GF-D8 (cell line): ENCODE results near the gene FAM20B.
"Not testable (repeated sequence)": the region's sequence is repeated elsewhere in the genome, so short reads cannot be mapped to it uniquely, and the experiment has no call there.

Experiments used
- DNase-seq: peaks from one replicate; lab custom pipeline; 2025; lab: John Stamatoyannopoulos, UW

Gene FAM20B, protein sequence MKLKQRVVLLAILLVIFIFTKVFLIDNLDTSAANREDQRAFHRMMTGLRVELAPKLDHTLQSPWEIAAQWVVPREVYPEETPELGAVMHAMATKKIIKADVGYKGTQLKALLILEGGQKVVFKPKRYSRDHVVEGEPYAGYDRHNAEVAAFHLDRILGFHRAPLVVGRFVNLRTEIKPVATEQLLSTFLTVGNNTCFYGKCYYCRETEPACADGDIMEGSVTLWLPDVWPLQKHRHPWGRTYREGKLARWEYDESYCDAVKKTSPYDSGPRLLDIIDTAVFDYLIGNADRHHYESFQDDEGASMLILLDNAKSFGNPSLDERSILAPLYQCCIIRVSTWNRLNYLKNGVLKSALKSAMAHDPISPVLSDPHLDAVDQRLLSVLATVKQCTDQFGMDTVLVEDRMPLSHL

GRCh38 chr1:179025125-179025974 lies at the start of gene FAM20B:
Gene FAM20B (plus strand): TSS chr1:179025894. CDS start chr1:179043848, 17,954 bp downstream.
- DNase-seq, result peak; percentile 71

DNA sequence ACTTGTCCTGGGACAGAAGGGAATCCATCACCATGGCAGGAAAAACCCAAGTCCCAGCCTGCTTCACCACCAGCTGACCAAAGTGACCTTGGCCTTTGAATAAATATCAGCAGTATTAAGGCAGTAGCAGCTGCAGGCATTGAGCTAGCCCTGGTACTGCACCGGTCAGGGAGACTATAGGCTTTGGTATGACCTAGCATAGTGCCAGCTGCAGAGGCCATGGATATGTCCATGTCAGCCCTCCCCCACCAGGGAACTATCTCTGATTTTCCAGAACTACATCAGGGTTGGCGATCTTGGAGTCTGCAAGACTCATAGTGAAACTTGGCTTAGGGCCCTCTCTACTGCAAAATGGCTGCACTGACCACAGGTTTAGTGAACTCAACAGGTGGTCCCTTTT lies 49.2 kb upstream of the FAM20B start:
- no peak for DNase-seq

DNA sequence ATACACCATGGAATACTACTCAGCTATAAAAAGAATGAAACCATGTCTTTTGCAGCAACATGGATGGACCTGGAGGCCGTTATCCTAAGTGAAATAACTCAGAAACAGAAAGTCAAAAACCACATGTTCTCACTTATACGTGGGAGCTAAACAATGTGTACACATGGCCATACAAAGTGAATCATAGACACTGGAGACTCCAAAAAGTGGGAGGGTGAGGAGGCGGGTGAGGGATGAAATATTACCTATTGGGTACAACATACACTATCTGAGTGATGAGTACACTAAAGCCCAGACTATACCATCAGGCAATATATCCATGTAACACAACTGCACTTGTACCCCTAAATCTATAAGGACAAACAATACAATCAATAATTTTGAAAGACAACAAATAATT lies 39.5 kb upstream of the FAM20B start:
- no peak for DNase-seq

GRCh38 chr1:178988198-178988597 lies 37.5 kb upstream of the FAM20B start:
- DNase-seq, result not testable (repeated sequence)

GRCh38 chr1:178993559-178993958 lies 32.1 kb upstream of the FAM20B start:
- no peak for DNase-seq

GRCh38 chr1:178997428-178997827 lies 28.3 kb upstream of the FAM20B start:
- no peak for DNase-seq

DNA sequence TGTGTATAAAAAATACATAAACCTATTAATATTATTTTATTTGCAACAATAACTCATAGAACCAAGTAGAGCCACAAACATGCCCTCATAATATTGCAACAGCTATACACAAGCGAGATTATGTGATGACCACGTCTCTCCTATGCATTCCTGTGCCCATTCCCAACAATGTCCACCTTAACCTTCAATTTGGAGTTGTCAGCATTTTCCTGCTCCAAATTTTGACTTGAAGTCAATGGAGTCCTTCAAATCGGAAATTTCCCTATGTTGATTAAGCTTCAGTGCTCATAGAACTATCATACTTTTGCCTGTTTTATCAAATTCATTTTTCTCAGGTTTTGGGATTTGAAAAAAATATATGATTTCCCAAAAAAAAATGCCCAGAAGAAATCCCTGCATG lies 27.4 kb upstream of the FAM20B start:
- DNase-seq, result no peak

- DNase-seq, result no peak
These were observed 26.6 kb upstream of the FAM20B start for GRCh38 chr1:178999061-178999460.

DNA sequence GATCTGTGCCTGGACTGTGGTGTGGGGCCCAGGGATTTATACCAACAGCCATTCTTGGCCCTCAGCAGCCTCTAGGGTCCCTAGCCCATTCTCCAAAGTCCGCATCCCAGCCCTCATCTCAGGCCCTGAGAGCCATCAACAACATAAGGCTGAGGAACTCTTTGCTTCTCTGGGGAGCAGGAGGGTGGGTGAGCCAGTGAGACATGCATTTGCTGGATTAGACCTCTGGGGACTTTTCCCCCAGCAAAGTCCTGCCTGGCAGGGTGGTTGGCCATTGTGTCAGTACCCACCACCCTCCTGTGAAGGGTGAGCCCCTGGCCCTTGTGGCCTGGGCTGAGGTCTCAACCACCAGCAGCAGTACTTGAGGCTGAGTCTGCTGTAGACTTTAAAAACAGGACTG lies 24.2 kb upstream of the FAM20B start:
- DNase-seq, result no peak

GRCh38 chr1:179002064-179002463 lies 23.6 kb upstream of the FAM20B start:
- not testable (repeated sequence) for DNase-seq

DNA sequence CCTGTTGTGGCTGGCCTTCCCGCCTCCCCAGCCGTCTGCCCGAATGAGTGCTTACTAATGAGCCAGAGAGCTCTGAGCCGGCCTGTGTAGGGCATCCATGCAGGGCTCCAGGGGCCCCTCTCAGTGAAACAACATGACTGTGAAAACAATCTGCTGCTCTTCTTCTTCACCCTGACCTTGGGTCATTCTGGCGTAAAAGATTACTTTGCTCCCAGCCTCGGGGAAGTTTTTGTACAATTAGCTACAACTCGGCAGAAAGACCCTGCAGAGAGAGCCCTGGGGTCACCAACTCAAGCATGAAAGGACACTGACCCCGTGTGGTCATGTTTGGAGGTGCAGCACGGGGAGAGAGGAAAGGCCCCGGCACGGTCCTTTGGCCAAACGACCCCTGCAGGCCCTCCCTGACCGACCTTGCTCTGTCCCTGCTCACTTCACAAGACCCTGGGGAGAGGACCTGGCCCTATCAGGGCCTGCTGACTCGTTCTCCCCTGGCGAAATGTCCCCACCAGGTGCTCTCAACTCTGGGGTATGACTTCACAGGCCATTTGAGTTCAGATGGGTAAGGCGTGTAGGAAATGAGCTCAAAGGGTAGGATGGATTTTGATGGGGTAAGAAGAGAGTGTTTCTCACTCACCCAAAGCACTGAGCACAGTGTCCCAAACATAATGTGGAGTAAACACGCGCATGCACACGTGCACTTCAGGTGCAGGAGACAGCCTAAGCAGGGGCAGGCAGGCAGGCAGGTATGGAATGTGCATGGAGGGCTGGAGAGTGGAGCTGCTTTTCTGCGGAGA lies 22.9 kb upstream of the FAM20B start:
- no peak for DNase-seq

DNA sequence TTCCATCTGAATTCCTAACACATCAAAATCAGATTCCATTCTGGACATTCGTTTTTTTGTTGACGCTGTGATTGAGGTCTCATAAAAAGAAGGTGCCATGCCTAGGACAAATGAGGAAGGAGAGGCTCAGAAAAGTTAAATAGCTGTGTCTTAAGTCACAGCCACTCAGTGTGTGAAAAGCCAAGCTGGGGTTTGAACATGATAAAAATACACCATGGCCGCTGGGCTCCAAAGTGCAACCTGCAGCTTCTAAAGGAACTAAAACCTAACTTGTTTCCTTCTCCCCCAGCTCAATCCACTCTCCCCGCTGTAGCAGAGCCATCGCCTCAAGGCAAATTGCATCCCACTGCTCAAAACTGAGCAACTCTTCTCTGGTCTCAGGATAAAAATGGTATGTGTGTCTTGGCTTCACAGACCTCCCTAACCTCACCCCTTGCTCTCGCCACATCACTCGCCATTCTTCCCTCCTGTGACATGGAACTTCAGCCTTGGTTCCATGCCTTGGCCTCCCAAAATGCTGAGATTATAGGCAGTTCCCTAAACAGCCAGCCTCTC lies 22.1 kb upstream of the FAM20B start:
- DNase-seq, result no peak

- DNase-seq, result no peak
These were observed 18.5 kb upstream of the FAM20B start for GRCh38 chr1:179007233-179007632.

DNA sequence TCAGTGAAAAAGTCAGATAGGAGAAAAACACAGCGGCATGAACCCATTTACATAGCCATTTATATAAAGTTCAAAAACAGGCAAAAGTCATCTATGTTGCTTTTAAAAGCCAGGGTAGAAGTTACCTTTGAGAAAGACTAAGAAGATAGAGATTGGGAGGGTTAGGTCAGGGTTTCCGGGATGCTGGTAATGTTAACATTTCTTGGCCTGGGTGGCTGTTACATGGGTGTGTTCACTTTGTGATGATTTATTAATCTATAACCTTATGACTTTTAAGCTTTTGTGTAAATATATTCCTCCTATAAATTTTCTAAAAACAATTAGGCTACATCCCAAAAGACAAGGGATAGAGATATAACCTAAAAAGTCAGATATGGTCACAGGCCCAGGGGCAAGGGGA lies 15.0 kb upstream of the FAM20B start:
- no peak for DNase-seq

GRCh38 chr1:179012038-179012437 lies 13.7 kb upstream of the FAM20B start:
- DNase-seq, result no peak

DNA sequence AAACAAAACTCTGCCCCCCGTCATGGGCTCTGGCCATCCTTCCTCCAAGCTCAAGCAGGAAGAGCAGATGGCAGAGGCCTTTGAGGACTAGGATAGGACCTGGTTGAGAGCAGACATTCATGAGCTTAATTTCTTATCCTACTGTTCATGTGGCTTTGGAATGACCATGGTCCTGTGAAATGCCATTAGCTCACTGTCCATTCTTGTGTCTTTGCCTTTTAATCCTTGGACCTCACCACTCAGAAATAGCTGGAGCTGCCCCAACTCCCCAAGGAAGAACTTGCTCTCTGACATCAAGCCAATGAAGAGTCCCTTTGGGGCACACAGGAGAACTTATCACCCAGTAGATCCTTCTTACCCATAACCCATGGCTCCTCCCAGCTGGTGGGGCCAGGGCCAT lies 11.6 kb upstream of the FAM20B start:
- DNase-seq, result no peak

GRCh38 chr1:179015396-179015795 lies 10.3 kb upstream of the FAM20B start:
- no peak for DNase-seq

- peak; percentile 30 for DNase-seq
These were observed 8.8 kb upstream of the FAM20B start for GRCh38 chr1:179016706-179017382.

DNA sequence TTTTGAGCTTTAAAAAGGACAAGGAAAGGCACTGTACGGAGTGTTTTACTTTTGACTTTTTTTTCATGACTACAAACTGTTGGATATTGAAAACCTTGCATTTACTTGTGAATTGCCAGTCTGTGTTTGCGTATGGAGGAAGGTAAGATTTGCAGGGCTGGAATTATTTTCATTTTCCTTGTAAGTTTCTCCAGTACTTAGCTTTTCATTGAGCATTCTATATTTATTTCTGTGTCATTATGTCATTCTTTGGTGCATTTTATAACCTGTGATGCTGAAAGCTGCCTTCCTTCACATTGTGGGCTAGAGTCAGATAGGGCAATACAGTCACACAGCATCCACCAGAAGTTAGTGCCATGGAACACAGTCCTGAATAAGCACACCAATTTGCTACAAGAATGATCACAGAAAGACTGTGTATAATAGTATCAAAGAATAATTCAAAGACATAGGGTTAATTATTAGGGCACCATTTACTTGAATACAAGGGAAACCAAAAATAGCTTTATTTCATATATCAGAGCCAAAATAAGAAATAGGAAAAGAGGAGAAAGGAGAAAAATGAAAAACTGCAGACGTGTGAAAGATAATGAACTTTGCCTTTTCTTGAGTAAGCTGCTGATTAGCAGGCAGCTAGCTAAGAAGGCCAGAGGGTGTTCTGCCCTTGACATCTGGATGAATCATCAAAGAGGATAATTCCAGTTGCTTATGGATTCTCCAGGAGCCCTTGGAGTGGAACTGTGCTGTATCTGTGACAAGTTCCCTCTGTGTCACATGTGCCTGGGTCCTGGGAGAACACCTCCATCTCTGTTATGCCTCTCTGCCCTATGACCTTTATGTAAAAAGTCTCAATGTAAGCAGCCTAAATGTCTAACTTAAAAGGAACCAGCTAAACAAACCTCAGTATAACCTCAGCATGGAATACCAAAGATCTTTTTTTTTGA lies 8.0 kb upstream of the FAM20B start:
- DNase-seq, result no peak

DNA sequence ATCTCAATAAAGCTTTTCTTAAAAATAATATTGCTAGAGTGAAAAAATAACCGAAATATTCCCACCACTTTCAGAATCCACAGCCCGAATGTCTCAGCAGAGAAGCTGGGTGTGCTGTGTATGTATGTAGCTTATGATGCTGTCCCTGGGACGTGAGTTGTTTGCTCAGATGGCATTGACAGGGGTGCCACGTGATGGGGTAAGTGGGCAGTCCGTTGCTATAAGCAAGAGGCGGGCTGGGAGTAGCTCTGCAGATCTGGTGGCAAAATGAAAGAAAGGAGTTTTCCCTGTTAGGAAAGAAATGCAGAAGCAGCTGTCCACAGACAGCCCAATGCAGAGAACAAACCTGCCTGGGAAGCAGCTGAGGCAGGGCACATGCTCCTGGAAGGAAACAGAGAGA lies 3.8 kb upstream of the FAM20B start:
- no peak for DNase-seq
